HG02763 (cell line): ENCODE measurements around the gene RBP7.
"Not testable (repeated sequence)": the region's sequence is repeated elsewhere in the genome, so short reads cannot be mapped to it uniquely, and the experiment has no call there.

ENCODE experiments used
- ATAC-seq: cut with Tn5 transposase; IDR thresholded peaks from one replicate; pipeline ENCODE4 v1.9.1; 2021; ENCODE audit warnings: mild to moderate bottlenecking, moderate library complexity; ENCODE audit not compliant: unreplicated experiment

Gene RBP7

GRCh38 chr1:9996624-9997582 lies at the start of gene RBP7:
RBP7 (plus strand) TSS chr1:9997228; CDS start chr1:9997259, 31 bp downstream.
- ATAC-seq = no peak

GRCh38 chr1:9957726-9958125 lies 39.3 kb upstream of the RBP7 start:
- no peak for ATAC-seq

DNA sequence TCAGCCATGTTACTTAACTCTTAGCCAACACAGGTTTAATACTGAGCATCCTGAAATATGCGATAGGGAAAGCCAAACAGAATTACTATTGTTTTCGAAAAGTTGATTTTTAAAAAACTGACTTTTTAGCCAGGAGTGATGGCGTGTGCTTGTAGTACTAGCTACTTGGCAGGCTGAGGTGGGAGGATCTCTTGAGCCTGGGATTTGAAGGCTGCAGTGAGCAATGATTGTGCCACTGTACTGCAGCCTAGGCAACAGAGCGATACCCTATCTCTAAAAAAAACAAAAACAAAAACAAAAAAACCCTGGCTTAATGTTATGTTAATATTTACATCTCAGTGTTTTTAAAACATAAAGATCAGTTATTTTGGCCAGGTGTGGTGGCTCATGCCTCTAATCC lies 37.0 kb upstream of the RBP7 start:
- no peak for ATAC-seq

DNA sequence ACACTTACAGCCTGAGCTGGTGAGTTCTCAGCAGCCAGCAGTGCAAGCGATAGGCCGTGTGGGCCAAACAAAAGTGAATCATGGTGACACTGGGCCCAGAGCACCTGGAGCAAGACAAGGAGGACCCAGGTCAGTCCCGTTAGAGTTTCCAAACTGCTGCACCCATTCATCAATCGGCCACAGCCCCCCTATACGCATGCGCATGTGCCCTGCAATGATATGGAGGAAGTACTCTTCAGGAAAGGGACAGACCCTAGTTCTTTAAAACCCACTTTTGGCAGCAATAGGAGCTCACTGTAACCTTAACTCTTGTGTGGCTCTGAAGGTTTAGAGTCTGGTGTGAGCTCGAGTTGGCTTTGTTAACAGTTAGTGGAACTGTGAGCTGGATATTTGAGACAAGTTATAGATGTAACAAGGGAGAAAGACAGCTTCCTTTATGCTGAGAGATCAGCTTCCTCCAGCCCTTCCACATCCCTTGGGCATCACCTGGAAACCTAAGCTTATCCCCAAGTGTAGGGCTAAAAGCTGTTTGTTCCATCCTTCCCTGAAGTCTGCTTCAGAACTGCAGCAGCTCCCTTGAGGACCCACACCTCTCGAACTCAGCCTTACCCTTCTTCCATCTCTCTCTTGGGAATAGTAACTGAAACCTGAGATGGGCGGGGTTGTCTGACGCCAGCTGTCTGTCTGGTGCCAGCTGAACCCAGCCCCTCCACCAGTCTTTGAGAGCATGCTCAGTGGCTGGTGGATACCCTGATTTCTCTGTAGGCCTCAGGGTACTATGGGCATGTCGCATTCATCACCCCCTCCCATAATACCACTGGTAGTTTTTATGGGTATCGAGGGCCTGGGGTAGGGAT lies 36.1 kb upstream of the RBP7 start:
- ATAC-seq = peak; percentile 51

GRCh38 chr1:9984253-9984652 lies 12.8 kb upstream of the RBP7 start:
- ATAC-seq = no peak

- ATAC-seq = no peak
Measured at GRCh38 chr1:9985001-9985400, 12.0 kb upstream of the RBP7 start.

DNA sequence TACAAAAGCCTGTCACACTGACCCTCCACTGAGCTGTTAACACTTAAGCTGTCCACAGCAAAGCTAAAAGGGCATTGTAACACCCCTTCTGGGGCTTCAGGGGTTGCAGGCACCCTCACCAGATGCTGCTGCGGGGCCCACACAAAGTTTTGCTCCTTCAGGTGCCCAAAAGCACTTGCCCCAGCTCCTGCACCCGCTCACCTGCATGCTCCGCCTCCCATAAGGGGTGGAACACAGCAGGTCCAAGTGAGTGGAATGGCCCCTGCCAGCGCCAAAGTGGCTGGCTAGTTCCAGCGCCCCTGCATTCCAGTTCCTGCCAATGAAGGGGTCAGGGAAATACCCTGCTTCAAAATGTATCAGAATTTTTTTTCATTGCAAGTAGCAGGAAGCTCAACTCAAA lies 7.3 kb upstream of the RBP7 start:
- no peak for ATAC-seq

DNA sequence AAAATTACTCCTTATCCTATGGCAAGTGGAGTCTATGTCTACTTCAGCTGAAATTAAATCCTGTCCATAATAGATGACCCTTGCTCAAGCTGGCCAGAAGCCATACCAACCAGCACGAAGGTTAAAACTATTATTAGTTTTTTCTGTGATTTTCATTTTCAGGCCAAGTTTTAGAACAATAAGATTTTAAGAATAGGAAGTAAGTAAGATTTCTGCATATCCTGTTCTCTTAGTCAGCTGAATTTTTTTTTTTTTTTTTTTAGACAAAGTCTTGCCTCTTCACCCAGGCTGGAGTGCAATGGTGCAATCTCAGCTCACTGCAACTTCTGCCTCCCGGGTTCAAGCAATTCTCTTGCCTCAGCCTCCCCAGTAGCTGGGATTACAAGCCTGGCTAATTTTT lies 6.1 kb upstream of the RBP7 start:
- no peak for ATAC-seq

DNA sequence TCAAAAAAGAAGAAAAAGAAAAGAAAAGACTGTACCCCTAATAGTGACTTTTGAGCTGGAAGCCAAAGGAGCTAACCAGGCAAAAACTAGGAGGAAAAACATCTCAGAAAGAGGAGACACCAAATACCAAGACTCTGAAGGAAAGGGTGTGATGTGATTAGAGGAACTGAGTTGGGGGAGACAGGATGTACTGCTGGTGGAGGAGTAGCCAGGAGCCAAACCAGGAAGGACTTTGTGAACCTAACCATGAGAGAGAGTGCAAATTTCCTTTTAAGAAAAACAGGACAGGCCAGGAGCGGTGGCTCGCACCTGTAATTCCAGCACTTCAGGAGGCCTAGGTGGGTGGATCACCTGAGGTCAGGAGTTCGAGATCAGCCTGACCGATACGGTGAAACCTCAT lies 4.1 kb upstream of the RBP7 start:
- ATAC-seq = no peak

DNA sequence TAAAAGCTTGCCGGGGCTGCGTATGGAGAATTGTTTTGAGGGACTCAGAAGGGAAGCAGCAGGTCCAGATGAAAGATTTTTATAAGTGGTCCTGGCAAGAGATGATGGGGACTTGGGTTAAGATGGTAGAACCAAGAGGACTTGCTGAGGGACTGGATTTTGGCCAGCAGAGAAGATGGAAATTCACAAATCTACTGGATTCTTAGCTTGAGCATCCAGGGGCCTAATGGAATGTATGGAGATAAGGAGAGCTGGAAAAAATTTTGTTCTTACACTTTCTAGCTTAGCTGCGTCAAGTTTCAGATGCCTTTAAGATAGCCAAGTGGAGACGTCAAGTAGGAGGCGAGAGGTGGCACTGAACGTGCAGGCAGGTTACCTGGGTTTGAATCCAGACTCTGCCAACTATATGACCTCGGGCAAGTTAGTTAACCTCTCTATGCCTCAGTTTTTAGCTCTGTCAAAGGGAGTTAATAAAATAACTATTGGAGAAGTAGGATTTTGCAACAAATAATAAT lies 3.4 kb upstream of the RBP7 start:
- no peak for ATAC-seq

GRCh38 chr1:10001016-10001665 lies 4.1 kb downstream of the RBP7 start:
- ATAC-seq = no peak

- ATAC-seq = not testable (repeated sequence)
Measured at GRCh38 chr1:10005248-10005647, 8.2 kb downstream of the RBP7 start.

- ATAC-seq = no peak
Measured at GRCh38 chr1:10007169-10007568, 10.1 kb downstream of the RBP7 start.

DNA sequence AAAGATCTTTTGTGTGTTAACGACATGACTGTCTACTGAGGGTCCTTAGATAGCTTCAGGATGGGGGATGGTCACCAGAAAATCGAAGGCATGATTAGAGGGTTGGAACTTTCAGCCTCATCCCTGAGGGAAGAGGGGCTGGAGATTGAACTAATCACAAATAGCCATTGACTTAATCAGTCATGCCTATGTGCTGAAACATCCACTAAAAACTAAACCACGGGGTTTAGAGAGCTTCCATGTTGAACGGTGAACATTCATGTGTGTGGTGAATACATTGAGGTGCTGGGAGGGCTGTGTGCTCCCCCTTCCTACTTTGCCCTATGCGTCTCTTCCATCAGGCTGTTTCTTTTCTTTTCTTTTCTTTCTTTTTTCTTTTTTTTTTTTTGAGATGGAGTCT lies 17.0 kb downstream of the RBP7 start:
- no peak for ATAC-seq

DNA sequence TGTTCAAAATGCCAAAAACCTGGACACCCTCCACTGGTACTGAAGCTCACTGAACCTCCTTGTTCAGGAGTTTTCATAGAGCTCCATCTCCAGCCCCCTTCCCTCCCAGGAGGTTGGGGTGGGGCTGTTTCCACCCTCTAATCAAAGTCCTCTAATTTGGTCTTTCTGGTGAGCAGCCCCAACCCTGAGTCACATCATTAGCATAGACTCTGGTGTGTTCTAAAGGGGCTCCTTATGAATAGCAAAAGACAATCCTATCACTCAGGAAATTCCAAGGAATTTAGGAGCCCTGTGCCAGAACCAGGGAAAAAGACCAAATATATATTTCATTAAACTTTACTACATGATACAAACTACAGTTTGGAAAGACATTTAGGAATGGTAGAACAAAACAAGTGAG lies 22.5 kb downstream of the RBP7 start:
- no peak for ATAC-seq

DNA sequence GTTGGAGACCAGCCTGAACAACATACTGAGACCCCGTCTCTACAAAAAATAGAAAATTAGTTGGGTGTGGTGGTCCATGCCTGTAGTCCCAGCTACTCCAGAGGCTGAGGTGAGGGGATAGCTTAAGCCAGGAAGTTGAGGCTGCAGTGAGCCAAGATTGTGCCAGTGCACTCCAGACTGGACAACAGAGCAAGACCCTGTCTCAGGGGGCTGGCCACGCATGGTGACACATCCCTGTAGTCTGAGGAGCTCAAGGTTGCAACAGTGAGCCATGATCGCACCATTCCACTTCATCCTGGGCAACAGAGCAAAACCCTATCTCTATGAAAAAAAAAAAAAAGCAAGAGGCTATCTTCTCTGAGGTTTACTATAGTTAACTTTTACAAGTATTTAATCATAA lies 23.1 kb downstream of the RBP7 start:
- no peak for ATAC-seq

- ATAC-seq = not testable (repeated sequence)
Measured at GRCh38 chr1:10020678-10021077, 23.6 kb downstream of the RBP7 start.

- not testable (repeated sequence) for ATAC-seq
Measured at GRCh38 chr1:10021992-10022391, 25.0 kb downstream of the RBP7 start.

DNA sequence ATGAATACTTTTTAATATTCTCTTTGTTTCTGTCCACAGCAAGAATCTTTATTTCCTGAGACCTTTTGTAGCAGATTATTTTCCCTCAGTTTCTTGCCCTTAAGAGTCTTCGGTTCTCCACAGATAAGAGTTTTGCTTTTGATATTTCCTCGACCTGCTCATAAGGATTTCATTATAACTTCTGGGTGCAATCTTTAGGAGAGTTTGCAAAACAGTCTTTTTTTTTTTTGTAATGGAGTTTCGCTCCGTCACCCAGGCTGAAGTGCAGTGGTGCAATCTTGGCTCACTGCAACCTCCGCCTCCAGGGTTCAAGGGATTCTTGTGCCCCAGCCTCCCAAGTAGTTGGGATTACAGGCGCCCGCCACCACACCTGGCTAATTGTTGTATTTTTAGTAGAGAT lies 25.6 kb downstream of the RBP7 start:
- no peak for ATAC-seq

- no peak for ATAC-seq
Measured at GRCh38 chr1:10025354-10025753, 28.3 kb downstream of the RBP7 start.

DNA sequence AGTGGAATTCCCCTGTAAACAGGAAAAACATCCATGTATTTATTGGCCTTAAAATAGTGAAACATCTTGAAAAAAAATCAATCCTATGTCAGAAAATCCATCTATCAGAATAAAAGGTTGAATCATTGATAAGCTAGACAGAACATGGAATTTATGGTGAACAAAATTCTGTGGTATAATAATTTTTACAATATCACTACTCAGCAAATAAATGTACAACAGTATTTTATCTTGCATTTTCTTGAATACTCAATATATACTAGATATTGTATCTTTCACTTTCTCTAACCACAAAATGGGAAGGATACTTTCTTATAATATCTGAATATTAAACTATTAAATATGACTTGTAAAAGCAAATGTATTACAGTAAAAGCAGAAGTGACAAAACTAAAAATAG lies 30.0 kb downstream of the RBP7 start:
- no peak for ATAC-seq
